ENCODE measurements around the gene ODC1.
"Not testable (repeated sequence)": the region's sequence is repeated elsewhere in the genome, so short reads cannot be mapped to it uniquely, and the experiment has no call there.

The ODC1 gene

GRCh38 chr2:10462178-10463083 is 14.3 kb upstream of the ODC1 start:
- TF ChIP-seq, protein P1, sequence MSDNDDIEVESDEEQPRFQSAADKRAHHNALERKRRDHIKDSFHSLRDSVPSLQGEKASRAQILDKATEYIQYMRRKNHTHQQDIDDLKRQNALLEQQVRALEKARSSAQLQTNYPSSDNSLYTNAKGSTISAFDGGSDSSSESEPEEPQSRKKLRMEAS (IDR thresholded peaks at IDR 0.05; ENCODE audit: low read depth, low read length) = no peak
- TF ChIP-seq, protein P2, sequence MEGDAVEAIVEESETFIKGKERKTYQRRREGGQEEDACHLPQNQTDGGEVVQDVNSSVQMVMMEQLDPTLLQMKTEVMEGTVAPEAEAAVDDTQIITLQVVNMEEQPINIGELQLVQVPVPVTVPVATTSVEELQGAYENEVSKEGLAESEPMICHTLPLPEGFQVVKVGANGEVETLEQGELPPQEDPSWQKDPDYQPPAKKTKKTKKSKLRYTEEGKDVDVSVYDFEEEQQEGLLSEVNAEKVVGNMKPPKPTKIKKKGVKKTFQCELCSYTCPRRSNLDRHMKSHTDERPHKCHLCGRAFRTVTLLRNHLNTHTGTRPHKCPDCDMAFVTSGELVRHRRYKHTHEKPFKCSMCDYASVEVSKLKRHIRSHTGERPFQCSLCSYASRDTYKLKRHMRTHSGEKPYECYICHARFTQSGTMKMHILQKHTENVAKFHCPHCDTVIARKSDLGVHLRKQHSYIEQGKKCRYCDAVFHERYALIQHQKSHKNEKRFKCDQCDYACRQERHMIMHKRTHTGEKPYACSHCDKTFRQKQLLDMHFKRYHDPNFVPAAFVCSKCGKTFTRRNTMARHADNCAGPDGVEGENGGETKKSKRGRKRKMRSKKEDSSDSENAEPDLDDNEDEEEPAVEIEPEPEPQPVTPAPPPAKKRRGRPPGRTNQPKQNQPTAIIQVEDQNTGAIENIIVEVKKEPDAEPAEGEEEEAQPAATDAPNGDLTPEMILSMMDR (IDR thresholded peaks at IDR 0.05; ENCODE audit: low read depth, low read length) = no peak
- H3K4me3 ChIP-seq (ENCODE audit: low read depth, low read length) = no peak overlapping the region
- no peak for DNase-seq (ENCODE audit: low read depth)

GRCh38 chr2:10460366-10460796 is 12.3 kb upstream of the ODC1 start:
- H3K4me3 ChIP-seq (ENCODE audit: low read depth, low read length) = no peak overlapping the region
- TF ChIP-seq MYC (IDR thresholded peaks at IDR 0.05; ENCODE audit: low read depth, low read length) = no peak
- TF ChIP-seq, protein P1 (IDR thresholded peaks at IDR 0.05; ENCODE audit: low read depth, low read length) = no peak
- TF ChIP-seq, protein P2 (IDR thresholded peaks at IDR 0.05; ENCODE audit: low read depth, low read length) = no peak
- no peak for TF ChIP-seq POLR2A (IDR thresholded peaks at IDR 0.05; ENCODE audit: extremely low read depth, insufficient read length)
- no peak for DNase-seq (ENCODE audit: low read depth)

DNA sequence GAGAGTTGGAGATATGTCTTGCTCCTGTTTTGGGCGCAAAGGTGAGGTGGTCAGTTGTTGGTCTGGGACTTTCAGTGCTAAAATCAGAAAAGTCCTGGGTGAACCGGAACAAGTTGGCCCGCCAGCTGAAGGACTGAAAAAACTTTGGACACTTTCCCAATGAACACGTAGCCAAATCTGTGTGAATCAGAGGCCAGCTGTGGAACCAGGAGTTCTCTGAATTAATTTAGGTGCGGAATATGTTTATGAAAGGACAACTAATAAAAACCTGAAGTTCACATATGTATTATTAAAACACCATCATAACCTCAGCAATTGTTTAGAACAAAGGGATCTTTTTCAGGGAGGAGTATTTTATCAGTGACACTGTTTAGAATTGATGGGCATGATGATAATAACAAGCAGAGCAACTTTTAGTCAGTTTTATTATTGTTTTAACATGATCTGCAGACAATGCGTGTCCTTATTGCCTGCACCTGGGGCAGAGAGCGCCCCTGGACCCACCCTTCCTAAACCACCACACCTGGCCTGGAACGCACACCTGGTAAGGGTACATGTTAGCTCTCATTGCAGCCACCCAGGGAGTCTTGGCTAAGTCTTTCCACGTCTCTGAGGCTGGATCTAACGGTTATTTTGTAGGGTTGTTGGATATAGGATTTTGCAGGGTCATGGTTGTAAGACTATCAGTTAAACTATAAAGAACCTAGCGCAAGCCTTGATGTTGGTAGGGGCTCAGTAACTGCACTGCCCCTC is 9.9 kb upstream of the ODC1 start:
- no peak for DNase-seq (ENCODE audit: low read depth)
- TF ChIP-seq, protein P1 (IDR thresholded peaks at IDR 0.05; ENCODE audit: low read depth, low read length) = no peak
- no peak overlapping the region for H3K4me3 ChIP-seq (ENCODE audit: low read depth, low read length)

- not testable (repeated sequence) for H3K4me3 ChIP-seq (ENCODE audit: low read depth, low read length); DNase-seq (ENCODE audit: low read depth)
These were observed 9.1 kb upstream of the ODC1 start for GRCh38 chr2:10457195-10457594.

DNA sequence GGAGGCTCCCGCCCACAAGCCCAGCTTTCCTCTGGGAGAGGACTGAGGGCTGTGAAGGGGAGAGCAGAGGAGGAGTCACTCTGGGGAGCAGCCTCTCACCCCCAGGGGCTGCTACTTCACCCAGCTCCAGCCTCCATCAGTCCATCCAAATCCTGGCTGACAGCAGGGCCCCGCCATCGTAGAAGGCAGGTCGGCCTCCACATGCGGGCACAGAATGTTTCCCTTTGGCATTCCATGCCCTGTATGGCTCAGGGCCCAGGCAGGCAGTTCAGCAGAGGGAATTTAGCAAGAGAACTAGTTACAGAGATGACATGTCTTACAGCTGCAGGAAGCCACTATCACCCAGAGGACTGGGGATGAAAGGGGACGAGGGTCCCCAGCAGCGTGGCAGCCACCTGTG is 6.4 kb upstream of the ODC1 start:
- no peak overlapping the region for H3K4me3 ChIP-seq (ENCODE audit: low read depth, low read length)
- no peak for DNase-seq (ENCODE audit: low read depth)
- TF ChIP-seq, protein P2 (IDR thresholded peaks at IDR 0.05; ENCODE audit: low read depth, low read length) = no peak
- TF ChIP-seq MYC (IDR thresholded peaks at IDR 0.05; ENCODE audit: low read depth, low read length) (no peak), POLR2A (IDR thresholded peaks at IDR 0.05; ENCODE audit: extremely low read depth, insufficient read length) (no peak)
- TF ChIP-seq, protein P1 (IDR thresholded peaks at IDR 0.05; ENCODE audit: low read depth, low read length) = no peak

DNA sequence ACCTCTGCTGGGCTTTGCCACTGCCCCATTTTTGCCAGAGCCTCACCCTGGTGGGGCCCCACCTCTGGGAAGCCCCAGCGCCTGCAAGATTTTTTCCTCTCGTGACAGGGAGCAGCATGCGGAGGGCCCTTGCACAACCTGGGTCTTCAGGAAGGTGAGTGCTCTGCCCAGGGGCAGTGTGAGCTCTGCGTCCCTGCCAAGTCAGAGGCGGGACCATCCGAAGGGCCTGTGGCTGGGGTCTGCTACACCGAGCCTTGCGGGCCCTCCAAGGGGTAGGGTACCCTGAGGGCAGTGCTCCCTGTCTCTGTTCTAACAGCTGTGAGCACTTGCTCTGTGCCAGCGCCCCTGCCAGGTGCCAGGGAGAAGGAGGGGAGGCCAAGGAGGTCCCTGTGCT is 5.8 kb upstream of the ODC1 start:
- TF ChIP-seq, protein P1 (IDR thresholded peaks at IDR 0.05; ENCODE audit: low read depth, low read length) = no peak
- TF ChIP-seq POLR2A (IDR thresholded peaks at IDR 0.05; ENCODE audit: extremely low read depth, insufficient read length) (no peak), MYC (IDR thresholded peaks at IDR 0.05; ENCODE audit: low read depth, low read length) (no peak)
- TF ChIP-seq, protein P2 (IDR thresholded peaks at IDR 0.05; ENCODE audit: low read depth, low read length) = no peak
- no peak for DNase-seq (ENCODE audit: low read depth)
- H3K4me3 ChIP-seq (ENCODE audit: low read depth, low read length) = no peak overlapping the region

Data from NB4 (cell line).